ENCODE results near the gene CAMK2A.

The CAMK2A gene

DNA sequence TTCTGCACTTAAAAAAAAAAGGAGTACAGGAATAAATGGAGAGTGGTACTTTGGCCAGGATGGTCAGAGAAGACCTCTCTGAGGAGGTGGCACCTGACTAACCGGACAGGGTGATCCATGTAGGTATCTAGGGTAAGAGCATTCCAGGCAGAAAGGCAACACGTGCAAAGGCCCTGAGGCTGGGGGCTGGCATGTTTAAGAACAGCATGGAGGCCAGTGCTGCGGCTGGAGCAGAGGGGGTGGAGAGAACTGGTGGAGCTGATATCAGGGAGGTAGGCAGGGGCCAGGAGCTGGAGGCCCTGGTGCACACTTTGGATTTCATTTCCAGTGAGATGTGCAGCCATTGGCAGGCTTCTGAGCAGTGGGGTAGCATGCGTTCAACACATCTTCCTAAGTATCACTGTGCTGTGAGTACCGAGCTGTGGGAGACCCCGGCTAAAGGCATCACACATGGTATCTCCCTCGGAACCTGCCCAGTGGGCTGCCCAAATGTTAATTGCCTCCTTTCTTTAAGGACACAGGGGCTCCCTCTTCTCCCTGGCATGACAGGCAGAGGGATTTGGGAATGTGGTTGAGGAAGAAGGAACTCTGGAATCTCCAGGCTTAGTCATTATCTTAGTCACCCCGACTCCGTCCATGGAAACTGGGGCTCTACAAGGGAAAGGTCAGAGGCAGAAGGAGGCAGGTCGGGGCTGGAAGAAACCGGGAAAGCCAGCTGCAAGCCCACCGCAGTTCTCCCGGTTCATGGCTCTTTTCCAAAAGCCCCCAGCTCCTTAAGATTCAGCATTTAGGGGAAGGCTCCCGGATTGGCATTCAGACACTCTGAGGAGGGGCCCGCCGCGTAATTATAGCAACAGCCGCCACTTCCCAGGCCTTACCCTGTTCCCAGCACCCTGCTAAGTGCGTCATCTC lies 81.1 kb downstream of the CAMK2A start:
- no peak for DNase-seq

DNA sequence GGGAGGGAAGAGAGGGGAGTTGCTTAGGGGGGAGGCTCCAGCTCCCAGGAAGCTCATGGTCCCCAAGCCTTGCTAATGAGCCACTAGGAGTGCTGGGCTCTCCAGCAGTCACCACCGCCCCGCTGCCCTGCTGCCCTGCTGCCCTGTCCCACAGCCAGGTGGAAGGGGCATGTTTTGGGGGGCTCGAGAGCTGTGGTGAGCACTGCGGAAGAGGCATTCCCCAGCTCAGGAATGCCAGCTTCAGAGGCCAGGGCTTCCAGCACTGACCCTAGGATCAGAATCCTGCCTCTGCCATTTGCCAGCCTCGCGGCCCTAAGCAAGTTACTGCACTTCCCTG lies 82.8 kb downstream of the CAMK2A start:
- DNase-seq, result no peak

DNA sequence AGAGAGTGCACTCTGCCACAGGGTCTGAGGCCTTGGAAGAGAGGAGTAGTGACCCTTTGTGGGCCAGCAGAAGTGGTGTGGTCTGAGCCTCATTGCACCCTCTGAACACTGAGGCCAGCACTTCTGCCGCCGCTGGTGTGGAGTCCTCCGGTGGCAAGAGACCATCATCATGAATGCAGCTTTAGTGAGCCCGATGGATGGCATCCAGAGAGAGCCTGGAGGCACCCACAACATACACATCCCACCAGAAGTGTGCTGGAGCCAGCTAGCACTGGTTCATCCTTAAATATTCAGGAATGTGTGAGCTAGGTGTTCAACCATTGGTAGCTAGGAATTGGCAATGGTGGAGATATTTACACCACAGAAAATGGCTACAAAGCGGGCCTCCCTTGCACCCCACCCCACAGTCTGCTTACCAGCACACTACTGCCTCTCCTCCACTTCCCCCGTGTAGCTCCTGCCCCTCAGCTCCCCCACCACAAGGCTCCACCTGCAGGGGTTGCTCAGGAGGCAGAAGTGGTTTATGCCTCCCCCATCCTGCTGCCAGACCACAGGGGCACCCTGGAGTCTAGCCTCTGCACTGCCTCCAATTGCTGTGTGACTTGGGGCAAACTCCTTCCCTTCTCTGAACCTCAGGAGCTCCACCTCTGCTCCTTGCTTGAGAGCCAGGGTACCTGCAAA lies 83.3 kb downstream of the CAMK2A start:
- no peak for DNase-seq

DNA sequence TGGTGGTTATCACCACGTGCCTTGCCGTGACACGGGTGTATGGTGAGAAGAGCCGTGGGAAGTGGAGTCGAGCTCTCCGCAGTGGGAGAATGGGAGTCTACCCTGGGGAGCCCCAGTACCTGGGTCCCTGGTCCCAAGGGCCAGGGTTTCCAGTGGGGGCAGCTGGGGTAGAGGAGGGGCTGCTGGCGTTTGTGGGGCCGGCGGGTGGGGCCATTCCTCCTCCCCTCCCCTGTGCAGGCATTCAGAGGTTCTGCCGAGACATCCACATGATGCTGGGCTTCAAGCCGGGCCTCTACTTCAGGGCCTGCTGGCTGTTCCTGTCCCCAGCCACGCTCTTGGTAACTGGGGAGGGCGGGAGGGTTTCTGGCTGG lies 85.0 kb downstream of the CAMK2A start:
- DNase-seq, result no peak

DNA sequence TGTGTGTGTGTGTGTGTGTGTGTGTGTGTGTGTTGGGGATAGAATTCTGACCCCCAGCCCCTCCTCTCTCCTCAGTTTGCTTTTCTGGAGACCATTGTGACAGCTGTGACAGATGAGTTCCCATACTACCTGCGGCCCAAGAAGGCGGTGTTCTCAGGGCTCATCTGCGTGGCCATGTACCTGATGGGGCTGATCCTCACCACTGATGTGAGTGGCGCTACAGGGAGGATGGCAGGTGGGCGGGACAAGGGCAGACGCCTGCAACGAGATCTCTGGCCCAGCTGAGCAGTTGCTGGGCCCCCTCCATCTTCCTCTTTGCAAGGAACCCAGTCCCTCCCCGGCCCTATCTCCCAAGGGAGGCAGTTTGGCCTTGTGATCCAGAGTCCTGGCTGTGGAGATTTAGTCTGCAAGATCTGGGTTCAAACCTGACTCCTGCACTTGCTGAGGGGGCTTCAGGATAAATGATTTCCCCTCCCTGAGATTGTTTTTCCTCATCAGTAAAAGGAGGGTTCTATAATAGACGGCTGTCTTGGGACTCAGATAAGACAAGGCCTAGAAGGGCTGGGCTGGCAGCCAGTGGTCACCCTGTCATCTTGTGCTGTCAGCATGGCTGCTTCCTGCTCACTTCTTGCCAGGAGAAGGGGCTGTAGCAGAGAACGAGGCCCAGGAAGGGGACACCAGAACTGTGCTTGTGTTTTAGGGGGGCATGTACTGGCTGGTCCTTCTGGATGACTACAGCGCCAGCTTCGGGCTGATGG lies 85.6 kb downstream of the CAMK2A start:
- no peak for DNase-seq

DNA sequence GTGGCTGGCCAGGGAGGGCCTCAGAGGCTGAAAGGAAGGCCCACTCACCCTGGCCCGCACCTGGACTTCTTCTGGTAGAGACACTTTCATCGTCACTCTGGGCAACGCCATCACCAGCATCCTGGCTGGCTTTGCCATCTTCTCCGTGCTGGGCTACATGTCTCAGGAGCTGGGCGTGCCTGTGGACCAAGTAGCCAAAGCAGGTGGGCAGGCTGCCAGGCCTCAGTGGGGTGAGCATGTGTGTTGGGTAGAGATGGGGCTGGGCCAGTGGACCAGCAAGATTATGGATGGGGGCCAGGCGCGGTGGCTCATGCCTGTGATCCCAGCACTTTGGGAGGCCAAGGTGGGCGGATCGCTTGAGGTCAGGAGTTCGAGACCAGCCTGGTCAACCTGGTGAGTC lies 87.1 kb downstream of the CAMK2A start:
- no peak for DNase-seq

DNA sequence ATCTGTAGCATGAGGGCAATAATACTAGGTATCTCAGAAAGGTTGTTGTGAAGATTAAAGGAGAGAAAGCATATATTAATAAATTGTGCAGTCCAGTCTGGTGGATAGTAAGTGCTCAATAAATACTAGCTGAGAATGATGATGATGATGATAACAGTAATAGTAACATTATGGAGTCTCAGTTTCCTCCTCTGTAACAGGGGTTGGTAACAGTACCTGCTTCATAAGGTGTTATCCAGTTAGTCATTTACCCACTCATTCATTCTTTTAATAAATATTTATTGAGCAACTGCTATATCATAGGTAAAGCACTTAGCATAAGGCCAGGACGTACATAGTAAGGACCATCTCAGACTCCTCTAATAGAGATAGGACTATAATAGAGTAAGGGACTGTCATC lies 92.1 kb downstream of the CAMK2A start:
- no peak for DNase-seq

DNA sequence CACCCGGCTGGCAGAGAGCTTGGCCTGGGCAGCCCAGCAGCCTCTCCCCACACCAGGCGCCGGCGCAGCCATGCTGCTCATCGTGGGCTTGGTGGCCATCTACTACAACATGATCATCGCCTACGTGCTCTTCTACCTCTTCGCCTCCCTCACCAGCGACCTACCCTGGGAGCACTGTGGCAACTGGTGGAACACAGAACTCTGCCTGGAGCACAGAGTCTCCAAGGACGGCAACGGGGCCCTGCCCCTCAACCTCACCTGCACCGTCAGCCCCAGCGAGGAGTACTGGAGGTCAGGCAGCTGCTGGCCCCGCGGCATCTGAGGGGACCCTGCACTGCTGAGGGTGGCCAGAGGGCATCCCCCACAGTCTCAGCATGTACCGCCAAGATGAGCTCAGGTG lies 92.6 kb downstream of the CAMK2A start:
- DNase-seq, result no peak

DNA sequence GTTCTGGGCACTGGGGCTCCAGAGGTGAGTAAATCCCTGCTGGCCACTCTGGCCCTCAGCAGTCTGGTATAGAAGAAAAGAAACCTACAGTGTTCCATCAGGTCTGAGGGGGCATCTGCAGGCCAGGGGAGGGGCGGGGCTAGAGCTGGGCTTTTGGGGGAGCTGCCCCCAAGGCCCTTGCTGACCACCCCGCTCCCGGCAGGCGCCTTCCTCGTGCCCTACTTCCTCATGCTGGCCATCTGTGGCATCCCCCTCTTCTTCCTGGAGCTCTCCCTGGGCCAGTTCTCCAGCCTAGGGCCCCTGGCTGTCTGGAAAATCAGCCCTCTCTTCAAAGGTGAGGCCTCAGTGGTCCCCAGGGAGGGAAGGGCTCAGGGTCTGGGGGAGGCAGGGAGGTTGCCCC lies 93.1 kb downstream of the CAMK2A start:
- no peak for DNase-seq

DNA sequence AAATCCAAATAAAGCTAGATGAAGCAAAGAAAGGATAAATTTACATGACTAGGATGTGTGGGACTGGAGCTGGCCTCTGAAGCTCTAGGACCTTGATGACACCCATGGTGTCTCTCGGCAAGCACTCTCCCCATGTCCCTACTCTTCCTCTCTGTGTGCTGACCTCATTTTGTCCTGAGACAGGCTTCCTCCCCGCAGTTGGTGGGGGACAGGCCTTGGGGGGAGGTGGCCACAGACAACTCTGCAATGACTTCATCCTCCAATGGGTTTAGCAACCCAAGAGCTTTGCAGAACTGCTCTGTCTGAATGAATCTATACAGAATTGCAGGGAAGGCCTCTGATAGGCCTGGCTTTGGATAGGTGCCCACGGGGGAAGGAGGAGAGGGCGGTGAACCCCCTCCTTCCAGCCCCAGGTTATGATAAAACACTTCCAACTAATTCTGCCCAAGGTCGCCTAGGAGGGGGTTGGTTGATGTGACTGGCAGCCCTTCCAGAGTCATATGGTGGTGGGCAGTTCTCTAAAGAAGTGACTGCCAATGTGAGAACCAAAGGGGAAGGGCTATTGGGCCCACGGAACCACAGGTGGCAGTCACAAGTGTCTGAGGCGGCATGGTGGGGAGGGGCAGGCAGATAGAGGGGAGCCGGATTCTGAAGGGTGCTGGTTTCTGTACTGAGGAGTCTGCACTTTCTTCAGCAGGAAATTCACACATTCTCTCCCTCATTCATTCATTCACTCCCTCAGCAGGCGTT lies 93.7 kb downstream of the CAMK2A start:
- DNase-seq, result no peak

DNA sequence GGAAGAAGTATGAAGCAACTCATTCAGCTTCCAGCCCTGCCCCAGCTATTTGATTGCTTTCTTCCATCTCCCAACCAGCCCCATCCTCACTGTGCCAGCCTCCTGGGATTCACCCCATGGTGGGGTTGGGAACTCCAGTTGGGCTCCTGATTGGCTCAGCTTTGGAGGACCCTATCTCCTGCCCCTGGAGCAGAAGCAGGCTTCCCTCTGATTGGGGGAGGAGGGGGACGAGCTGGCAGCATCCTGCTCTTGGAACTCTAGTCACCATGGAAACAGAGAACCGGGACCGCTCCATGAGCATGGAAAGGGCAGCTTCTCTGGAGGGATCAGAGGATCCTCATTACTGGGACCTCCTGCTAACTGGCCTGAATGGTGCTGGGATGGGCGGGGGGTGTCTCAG lies 97.1 kb downstream of the CAMK2A start:
- no peak for DNase-seq

DNA sequence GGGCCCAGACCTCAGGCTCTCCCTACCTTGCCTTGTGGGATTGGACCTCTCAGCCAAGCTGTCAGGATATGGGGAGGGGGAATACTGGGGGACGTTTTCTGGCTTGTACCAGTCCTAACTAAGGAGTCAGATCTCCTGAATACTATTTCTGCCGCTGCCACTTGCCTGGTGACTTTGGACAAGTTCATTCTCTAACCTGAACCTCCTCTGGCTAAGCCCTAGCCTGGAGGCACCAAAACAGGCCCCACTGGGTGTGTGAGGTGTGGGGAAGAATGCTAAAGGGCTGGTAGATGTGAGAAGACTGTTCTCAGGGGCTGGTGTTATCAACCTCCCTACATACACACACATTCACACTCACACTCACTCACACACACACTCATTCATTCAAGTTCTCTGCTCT lies 98.6 kb downstream of the CAMK2A start:
- no peak for DNase-seq

DNA sequence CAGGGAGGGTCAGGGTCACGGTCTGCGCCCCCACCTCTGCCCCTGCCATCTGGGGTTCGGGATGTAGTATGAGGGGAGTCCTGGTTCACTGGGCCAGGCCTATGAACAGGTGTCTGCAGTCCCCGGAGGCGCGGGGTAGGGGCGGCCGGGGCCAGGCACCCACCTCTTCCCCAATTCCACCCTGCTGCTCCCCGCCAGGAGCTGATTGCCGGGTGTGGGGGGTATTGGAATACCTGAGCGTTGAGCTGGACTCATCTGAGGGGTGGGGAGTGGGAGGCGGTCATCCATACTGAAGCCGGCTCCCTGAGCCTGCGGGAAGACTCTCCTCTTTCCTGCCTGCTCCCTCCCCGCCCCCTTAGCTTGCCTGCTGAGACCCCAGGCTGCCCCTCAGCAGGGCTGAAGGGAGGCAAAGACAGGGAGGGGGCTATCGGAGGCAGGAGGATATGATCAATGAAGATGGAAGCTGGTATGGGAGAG lies 99.0 kb downstream of the CAMK2A start:
- DNase-seq, result no peak

DNA sequence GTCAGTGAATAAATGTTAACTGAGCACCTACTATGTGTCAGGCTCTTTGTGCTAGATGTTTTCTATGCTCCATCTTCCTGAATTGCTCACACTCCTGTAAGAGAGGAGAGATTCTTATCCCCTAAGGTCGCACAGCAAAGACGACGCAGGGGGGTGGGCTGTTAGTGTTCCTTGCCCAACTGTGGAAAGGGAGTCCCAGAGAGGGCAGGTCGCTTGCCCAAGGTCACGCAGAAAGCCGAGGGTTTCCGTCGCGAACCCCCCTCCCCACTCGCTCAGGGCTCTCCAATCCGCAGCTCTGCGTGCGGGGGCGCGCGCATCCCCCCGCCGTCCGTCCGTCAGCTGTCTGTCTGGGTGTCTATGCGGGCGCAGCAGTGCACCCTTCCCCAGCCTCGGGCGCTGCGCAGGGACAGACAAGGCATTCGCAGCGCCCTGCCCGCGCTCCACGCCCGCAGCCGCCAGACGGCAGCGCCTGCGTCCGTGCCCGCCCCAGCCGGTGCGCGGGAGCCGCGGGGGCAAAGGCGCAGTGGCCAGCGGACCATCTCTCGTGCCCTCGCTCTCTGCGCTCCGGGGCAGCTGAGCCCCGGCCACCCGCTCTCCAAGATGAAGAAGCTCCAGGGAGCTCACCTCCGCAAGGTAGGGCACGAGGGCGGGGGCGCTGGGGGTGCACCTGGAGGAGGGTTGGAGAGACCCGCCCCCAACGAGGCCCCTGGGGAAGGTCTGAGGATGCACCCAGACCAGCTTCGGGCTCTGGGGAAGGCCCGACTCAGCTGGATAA lies 99.7 kb downstream of the CAMK2A start, which contains the start of gene SLC6A7:
Gene SLC6A7 (plus strand): TSS at position 335 of the 775 bp plus-strand sequence. CDS start 266 bp downstream, at position 601.
- DNase-seq, result no peak

DNA sequence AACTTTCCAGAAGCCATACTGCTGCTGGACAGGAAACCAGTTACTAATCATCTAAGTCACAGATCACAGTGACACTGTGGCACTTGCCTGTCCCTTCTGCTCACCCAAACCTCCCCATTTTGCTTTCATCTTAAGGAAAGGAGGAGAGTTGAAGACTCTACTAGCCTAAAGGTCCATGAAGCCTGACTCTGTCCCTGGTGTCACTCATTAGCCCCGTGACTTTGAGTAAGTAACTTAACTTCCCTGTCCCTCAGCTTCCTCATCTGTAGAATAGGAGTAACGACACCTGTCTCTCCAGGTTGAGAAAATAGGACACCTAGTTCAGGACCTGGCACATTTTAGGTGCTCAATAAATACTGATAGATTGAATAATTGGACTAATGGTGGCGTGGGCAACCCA lies 100.2 kb downstream of the CAMK2A start:
- DNase-seq, result no peak

DNA sequence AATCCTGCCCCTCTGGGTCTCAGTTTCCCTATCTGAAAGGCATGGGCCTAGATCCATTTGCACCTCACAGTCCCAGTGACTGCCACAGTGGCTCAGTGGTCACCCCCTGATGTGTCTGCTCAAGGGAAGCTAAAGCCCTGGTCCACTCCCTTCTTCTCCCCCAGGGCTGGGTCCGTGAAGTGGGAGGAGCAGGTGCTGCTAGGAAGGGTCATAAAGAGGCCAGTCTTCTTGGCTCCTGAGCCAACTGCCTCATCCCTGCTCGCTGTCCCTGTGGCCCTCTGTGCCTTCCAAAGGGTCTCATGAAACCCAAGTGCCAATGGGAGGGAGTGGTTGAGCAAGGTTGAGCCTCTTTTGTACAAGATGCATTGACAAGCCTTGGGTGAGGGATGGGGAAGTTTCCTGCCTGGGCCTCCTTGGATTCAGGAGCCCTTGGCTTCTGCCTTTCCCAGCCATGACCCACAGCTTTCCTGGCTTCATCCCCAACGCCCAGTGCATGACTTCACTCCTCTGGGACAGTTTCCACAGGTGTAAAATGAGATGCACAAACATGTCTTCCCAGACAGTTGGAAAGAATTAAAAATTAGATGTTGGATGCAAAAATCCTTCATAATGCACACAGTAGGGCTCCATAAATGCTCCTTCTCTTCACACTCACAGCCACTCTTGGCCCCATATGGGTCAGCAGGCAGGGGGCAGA lies 101.3 kb downstream of the CAMK2A start:
- no peak for DNase-seq

DNA sequence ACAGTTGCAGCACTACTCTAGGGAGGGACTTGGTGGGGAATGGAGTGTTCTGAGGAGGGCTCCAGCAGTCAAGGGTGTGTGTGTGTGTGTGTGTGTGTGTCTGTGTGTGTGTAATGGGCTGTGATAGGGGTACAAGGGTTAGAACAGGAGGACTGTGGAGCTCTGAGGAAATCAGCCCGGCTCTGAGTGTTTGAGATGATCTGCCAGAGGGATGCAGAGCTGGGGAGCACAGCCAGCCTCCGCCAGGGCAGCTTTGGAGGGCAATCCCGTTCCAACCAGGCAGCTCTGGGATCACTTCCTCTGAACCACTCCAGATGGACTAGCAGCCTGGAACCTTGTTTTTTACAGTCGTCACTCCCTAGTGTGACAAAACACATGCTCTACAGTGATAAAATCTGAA lies 102.7 kb downstream of the CAMK2A start:
- no peak for DNase-seq

DNA sequence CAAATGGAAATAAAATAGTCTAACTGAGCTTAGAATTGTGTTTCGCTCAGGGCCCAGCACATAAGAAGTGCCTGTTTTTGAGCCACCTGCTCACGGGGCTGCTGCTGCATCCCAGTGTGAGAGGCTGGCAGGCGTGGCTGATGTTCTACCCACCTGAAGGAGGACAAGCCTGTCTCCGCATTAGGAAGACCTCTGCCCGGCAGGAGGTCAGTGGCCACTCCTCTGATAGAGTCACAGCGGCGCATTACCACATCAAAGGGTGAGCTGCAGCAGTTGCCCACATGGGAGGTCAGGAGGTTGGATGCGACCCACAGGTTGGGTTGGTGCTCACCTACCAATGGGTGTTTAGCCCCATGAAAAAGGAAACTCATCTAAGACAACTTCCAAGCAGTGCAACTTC lies 103.4 kb downstream of the CAMK2A start:
- no peak for DNase-seq

DNA sequence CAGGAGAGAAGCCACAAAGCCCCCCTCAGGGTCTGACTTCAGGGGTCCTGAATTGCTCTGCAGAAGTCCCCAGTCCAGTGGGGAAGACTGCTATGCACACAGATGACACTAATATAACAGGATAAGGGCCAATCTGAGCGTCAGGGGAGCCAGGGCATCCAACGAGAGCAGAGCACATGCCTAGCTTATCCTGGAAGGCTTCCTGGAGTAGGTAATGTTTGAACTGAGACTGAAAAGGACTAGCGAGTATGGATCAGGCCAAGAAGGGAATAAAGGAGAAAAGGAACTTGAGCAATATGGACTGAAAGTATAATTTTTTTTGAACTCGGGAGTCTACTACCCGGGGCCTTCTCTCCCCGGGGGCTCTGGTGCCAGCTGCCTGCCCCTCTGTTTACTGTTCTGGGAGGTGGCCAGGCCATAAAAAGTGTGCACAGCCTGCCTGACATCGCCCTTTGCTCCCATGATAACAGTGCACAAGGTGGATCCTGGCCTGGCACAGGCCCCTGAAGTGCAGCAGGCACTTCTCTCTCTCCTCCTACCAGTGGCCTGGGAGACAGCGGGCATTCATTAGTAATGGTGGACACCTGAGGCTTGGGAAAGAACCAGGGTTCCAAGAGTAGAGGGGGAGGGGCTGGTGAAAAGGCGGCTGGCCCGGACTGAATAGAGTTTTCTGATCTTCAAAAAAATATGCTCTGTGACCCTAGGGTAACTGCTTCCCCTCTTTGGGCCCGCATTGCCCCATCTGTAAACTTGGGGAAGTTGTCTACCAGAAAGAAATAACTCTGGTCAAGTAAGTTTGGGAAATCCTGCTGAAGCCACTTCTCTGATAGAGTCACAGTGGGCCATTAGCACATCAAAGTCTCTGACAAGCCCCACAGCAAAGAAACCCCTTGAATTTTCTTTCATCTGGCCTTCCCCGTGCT lies 104.3 kb downstream of the CAMK2A start:
- no peak for DNase-seq

DNA sequence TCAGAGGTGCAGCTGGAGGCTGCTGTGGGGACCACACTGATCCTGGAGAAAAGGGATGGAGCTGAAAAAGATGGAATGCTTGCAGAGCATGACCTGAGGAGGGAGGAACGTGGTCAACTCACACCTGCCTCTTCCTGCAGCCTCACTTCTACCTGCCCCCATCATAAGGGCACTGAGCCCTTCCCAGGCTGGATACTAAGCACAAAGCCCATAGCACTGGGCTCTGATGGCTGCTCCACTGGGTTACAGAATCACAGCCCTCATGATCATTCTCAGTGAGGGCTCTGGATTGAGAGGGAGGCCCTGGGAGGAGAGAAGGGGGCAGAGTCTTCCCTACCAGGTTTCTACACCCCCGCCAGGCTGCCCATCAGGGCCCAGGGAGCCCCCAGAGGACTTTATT lies 105.6 kb downstream of the CAMK2A start:
- no peak for DNase-seq
